Common myeloid progenitor, CD34-positive (primary cell): ENCODE results near the gene PIGU.

ENCODE experiments used
- CTCF ChIA-PET: fragments of 350-600 bp; sonication (Branson Sonifier 250); formaldehyde crosslinking; loops from one replicate; lab custom pipeline; 2021; ENCODE audit warnings: antibody characterized with exemption; lab: Charles Lee
- POLR2A ChIA-PET: fragments of 350-600 bp; sonication (Branson Sonifier 250); formaldehyde crosslinking; loops from one replicate; lab custom pipeline; 2021; ENCODE audit warnings: antibody characterized with exemption; lab: Charles Lee
- DNase-seq, 3 donors: peaks; one replicate each; pipeline versions ENCODE4 v3.0.0 to v3.0.0-alpha.2; 2013
- H3K27ac ChIP-seq, 2 experiments: 1 replicate in 1 of 2; 2 replicates in 1 of 2; pipeline ENCODE4 v1.7.0; 2013; ENCODE audit warnings: inconsistent platforms in 2 of 2, low read length in 2 of 2, mild to moderate bottlenecking in 2 of 2, low read depth in 1 of 2, moderate library complexity in 1 of 2; ENCODE audit not compliant: severe bottlenecking in 2 of 2, insufficient read depth in 1 of 2, poor library complexity in 1 of 2
- H3K27me3 ChIP-seq, 5 experiments: replicated peaks in 2 of 5; 1 replicate in 3 of 5; 2 replicates in 2 of 5; pipeline versions ENCODE4 v1.6.1 to v1.7.0; 2013; ENCODE audit warnings: low read length in 4 of 5, mild to moderate bottlenecking in 2 of 5, moderate library complexity in 2 of 5, inconsistent platforms in 1 of 5; ENCODE audit not compliant: insufficient read depth in 5 of 5, control insufficient read depth in 4 of 5
- H3K36me3 ChIP-seq, 4 experiments: 1 replicate in 2 of 4; 2 replicates in 2 of 4; pipeline versions ENCODE4 v1.6.1 to v1.7.0; 2013; ENCODE audit warnings: low read length in 3 of 4, control low read depth in 1 of 4, mild to moderate bottlenecking in 1 of 4; ENCODE audit not compliant: control insufficient read depth in 4 of 4, insufficient read depth in 4 of 4
- H3K4me1 ChIP-seq, 4 experiments: 1 replicate in 3 of 4; 2 replicates in 1 of 4; pipeline versions ENCODE4 v1.6.1 to v1.7.1; 2013; ENCODE audit warnings: low read length in 3 of 4, mild to moderate bottlenecking in 3 of 4, control low read depth in 1 of 4, inconsistent platforms in 1 of 4, moderate library complexity in 1 of 4; ENCODE audit not compliant: control insufficient read depth in 4 of 4, insufficient read depth in 4 of 4; ENCODE audit errors: control extremely low read depth in 1 of 4
- H3K4me3 ChIP-seq, 7 experiments: 1 replicate in 4 of 7; 2 replicates in 3 of 7; pipeline versions ENCODE4 v1.5.1 to v1.7.0; 2013; ENCODE audit warnings: mild to moderate bottlenecking in 7 of 7, low read length in 6 of 7, moderate library complexity in 6 of 7, inconsistent platforms in 2 of 7, low read depth in 2 of 7, control low read depth in 1 of 7; ENCODE audit not compliant: insufficient read depth in 4 of 7, control insufficient read depth in 1 of 7; ENCODE audit errors: extremely low read depth in 1 of 7
- H3K9me3 ChIP-seq, 5 experiments: 1 replicate in 4 of 5; 2 replicates in 1 of 5; pipeline versions ENCODE4 v1.6.1 to v1.7.1; 2013; ENCODE audit warnings: low read length in 4 of 5, mild to moderate bottlenecking in 2 of 5, inconsistent platforms in 1 of 5, low read depth in 1 of 5, moderate library complexity in 1 of 5; ENCODE audit not compliant: control insufficient read depth in 4 of 5, insufficient read depth in 2 of 5; ENCODE audit errors: control extremely low read depth in 1 of 5
- WGBS: methylation state at CpG from one replicate; pipeline ENCODE4 v1.1.5; 2013; ENCODE audit not compliant: insufficient coverage; 5-methylcytosine and 5-hydroxymethylcytosine counted together

PIGU gene

DNA sequence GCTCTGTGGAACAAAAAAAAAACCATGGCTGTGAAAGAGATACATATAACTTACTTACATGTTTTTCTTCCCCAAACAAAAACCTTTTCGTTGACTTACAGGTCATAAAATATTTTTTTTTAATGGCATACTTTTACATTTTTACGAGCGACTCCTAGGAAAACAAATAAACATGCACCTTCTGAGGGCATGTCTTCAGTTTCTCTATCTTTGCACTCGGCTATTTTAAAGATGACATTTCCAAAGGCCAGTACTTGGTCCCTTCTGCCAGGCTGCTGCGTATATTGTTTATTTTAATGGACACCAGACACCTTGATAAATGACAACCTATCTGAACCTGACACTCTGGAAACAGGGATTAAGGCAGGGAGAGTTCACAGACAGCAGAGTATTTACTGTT lies 49.4 kb downstream of the PIGU start:
- DNase-seq = no peak
- no peak overlapping the region for H3K27ac ChIP-seq
- CTCF ChIA-PET = interaction anchor here (1.0 kb wide), 1 partner anchor 7 kb away, joined by 3 read pairs; no protein-coding TSS in a partner anchor
- no peaks in the 10 kb centered on the region for H3K4me1 ChIP-seq
- no peaks in the 10 kb centered on the region for H3K27me3 ChIP-seq
- no peaks in the 10 kb centered on the region for H3K9me3 ChIP-seq
- POLR2A ChIA-PET = no interaction called here
- WGBS = 80% methylated on average over 4 of the region's 5 CpGs
- H3K36me3 ChIP-seq = peaks cover 7 to 17% (median 9%) of the 10 kb centered on the region in 4 experiments
- H3K4me3 ChIP-seq = no peak overlapping the region

DNA sequence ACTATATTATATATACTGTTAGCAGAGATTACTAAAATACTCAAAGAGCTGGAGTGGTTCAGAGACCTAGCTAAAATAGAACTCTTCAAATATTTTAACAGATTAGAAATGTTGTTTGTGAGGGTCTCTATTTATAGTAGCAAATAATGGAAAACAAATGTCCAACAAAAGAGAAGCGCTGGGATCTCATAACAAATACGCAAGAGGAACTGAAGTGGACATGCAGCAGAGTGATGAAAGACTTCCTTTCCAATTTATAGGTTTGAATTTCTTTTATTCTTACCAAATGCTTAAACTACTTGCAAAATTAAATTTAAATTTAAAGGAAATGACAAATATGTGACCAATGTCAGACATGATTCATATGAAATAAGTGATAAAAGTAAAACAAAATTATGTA lies 49.9 kb downstream of the PIGU start:
- H3K27me3 ChIP-seq = no peaks in the 10 kb centered on the region
- WGBS = 100% methylated on average over 1 of the region's 2 CpGs
- CTCF ChIA-PET = interaction anchor here (1.0 kb wide), 1 partner anchor 8 kb away, joined by 3 read pairs; no protein-coding TSS in a partner anchor
- no peak overlapping the region for H3K4me3 ChIP-seq
- H3K27ac ChIP-seq = no peak overlapping the region
- peaks cover 7 to 18% (median 9%) of the 10 kb centered on the region in 4 experiments for H3K36me3 ChIP-seq
- no peak for DNase-seq
- no peaks in the 10 kb centered on the region for H3K4me1 ChIP-seq
- POLR2A ChIA-PET = no interaction called here
- H3K9me3 ChIP-seq = no peaks in the 10 kb centered on the region

DNA sequence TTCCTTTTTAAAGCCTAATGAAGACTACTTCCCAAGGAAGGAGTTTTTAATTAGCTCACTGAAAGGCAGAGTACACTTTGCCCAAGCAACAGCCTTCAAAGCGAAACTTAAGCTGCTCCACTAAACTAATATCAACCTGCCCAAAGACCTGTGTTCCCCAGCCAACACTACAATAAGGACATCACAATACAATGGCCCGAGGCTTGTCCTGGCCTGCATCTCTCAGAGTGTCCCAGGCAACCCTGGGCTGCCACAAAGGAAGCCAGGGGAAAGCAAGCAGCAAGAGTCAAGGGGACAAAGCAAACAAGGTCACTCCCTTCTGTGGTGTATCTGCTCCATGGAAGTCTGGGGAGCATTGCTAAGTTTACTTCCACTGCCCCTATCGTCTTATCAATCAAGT lies 52.3 kb downstream of the PIGU start:
- Histone ChIP-seq H3K36me3 (peaks cover 9 to 31% (median 10%) of the 10 kb centered on the region in 4 experiments), H3K27me3 (no peaks in the 10 kb centered on the region), H3K4me1 (no peaks in the 10 kb centered on the region), H3K9me3 (no peaks in the 10 kb centered on the region), H3K4me3 (no peak overlapping the region), H3K27ac (no peak overlapping the region)
- ChIA-PET POLR2A (interaction anchor here (0.6 kb wide), 1 partner anchor 9 kb away, joined by 4 read pairs; no protein-coding TSS in a partner anchor), CTCF (interaction anchor here (1.4 kb wide), 1 partner anchor 11 kb away, joined by 3 read pairs; no protein-coding TSS in a partner anchor)
- 100% methylated on average over 2 of the region's 3 CpGs for WGBS
- DNase-seq = no peak

DNA sequence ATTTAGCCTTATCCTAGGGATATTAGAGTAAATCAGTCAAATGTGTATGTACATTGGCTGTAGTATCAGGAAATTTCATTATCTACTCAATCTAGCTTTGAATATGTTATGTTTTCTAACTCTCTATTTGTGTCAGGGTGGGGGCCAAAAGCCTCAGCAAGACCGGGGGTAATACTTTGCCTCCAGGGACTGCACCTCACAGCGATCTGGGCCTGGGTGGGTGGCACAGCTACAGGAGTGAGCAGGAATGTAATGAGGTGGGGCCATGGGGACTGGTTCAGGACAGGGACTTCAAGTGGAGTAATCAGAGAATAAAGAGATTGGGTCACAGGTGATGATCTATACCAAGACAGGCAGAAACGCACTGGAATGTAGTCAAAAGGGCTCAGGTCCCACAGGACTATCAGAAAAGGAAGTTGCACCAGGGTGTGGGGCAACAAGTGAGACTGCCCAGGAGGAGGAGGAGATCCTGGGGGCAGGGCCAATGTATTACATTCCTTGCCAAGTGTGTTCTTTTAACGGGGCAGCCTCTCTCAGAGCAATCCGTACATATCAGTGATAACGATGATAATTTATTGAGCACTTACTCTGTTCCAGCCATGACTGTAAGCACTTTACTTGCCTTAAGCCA lies 54.0 kb downstream of the PIGU start:
- Histone ChIP-seq H3K4me3 (no peak overlapping the region), H3K27ac (no peak overlapping the region), H3K36me3 (peaks cover 4 to 27% (median 8%) of the 10 kb centered on the region in 4 experiments), H3K27me3 (no peaks in the 10 kb centered on the region), H3K4me1 (peaks cover 6 to 10% (median 9%) of the 10 kb centered on the region in 4 experiments), H3K9me3 (no peaks in the 10 kb centered on the region)
- WGBS = 88% methylated on average over 3 of the region's 6 CpGs
- CTCF ChIA-PET = no interaction called here
- POLR2A ChIA-PET = no interaction called here
- no peak for DNase-seq

DNA sequence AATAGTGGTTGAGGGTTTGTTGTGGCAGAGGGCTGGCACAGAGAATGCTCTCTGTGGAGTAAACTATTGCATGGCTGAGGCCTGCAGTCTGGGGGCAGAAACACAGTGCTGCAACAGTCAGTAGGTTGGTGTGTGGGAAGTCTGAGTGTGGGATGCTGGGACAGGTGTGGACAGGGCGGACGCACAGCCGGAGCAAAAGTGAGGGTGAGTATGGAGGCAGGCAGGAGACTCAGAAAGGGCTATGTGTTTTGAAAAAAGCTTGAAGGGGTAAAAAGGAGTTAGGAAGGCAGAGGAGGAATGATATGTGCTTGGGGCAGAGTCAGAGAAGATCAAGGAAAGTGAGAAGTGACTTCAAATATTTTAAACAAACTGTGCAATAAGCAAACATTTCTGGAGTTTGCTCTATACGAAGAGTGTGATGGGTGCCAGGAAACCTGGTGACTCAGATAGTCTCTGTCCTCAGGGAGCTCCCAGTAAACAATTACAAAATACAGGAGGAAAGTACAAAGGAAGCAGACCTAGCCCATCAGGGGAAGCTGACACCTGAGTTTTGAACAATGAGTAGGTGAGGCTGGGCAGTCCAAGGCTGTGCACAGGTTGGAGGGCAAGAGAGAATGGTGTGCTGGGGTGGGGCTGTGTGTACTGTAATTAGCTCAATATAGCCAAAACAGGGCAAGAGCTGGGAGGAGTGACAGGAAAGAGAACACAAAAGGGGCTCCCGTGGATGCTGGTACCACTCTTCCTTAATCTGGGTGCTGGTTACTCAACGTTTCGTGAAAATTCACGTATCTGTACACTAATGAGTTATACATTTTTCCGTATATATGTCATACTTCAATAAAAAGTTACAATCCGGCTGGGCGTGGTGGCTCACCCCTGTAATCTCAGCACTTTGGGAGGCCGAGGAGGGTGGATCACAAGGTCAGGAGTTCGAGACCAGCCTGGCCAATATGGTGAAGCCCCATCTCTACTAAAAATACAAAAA lies 55.2 kb downstream of the PIGU start:
- no peak overlapping the region for H3K4me3 ChIP-seq

DNA sequence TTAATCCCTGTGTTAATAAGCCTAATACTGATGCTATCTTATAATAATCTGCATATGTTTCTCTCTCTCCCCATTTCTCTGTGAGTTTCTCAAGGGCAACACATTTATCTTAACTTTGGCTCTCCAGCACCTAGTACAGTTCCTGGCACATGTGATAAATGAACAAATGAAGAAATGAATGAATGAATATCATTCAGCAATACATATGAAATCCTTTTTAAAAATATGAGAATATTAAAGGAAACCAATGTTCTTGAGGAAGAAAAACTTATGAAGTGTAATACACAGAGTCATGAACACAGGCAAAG lies 55.9 kb downstream of the PIGU start:
- Histone ChIP-seq H3K36me3 (peaks cover 7 to 33% (median 11%) of the 10 kb centered on the region in 4 experiments), H3K4me3 (no peak overlapping the region), H3K27ac (no peak overlapping the region), H3K4me1 (peaks cover 6 to 10% (median 9%) of the 10 kb centered on the region in 4 experiments), H3K9me3 (no peaks in the 10 kb centered on the region), H3K27me3 (no peaks in the 10 kb centered on the region)
- ChIA-PET CTCF (no interaction called here), POLR2A (no interaction called here)
- no peak for DNase-seq

More for the DNA sequence above, 55.2 kb downstream of the PIGU start:
- Histone ChIP-seq H3K9me3 (no peaks in the 10 kb centered on the region), H3K36me3 (peaks cover 6 to 31% (median 9%) of the 10 kb centered on the region in 4 experiments), H3K27me3 (no peaks in the 10 kb centered on the region), H3K4me1 (peaks cover 6 to 10% (median 9%) of the 10 kb centered on the region in 4 experiments), H3K27ac (no peak overlapping the region)
- DNase-seq = no peak
- WGBS = 100% methylated on average over 10 of the region's 13 CpGs
- ChIA-PET CTCF (interaction anchor here (0.6 to 1.0 kb wide), 2 partner anchors 12 to 23 kb away, joined by 3 read pairs; no protein-coding TSS in a partner anchor), POLR2A (no interaction called here)
